A549 (cell line): ENCODE data around the gene RHOT2. TPM values are rescaled to one million over a fixed set of nuclear protein-coding genes. Genes with fewer than 3 reads are reported as not detected.

Experiments
- ATAC-seq, 2 experiments: fragments of 200-7000 bp in 1 of 2; fragments of >200 bp in 1 of 2; cut with Nextera tagmentation in 1 of 2; cut with Tn5 transposase in 1 of 2; 3 replicates each; pipeline versions ENCODE4 v1.8.0 to v1.9.1; 2018 to 2020; ENCODE audit warnings: mild to moderate bottlenecking in 1 of 2, moderate library complexity in 1 of 2
- CTCF ChIA-PET: fragments of 300-600 bp; sonication (Branson Sonifier 250); formaldehyde crosslinking; extraction: SDS; loops from one replicate; lab custom pipeline; 2021; ENCODE audit warnings: antibody characterized with exemption, inconsistent platforms; lab: Yijun Ruan, JAX
- POLR2A ChIA-PET: fragments of 350-600 bp; formaldehyde crosslinking; extraction: SDS; loops from one replicate; lab custom pipeline; 2021; ENCODE audit warnings: antibody characterized with exemption, inconsistent platforms; lab: Yijun Ruan, JAX
- DNase-seq, 2 experiments: peaks; one replicate each; pipeline versions ENCODE4 v3.0.0 to v3.0.0-alpha.2; 2011 to 2016; ENCODE audit warnings: low read depth in 1 of 2, low spot score in 1 of 2
- FAIRE-seq: peaks from 2 replicates; lab custom pipeline; 2011; peaks lifted over from hg19 to GRCh38; lab: Jason Lieb, UNC
- H3K27ac ChIP-seq, 2 experiments: fragments of >200 bp; sonication (Bioruptor Twin); formaldehyde crosslinking; 3 replicates each; pipeline ENCODE4 v1.5.1; 2016 to 2017
- H3K4me1 ChIP-seq: fragments of >200 bp; sonication (Bioruptor Twin); formaldehyde crosslinking; 3 replicates; pipeline ENCODE4 v1.6.1; 2016
- H3K4me2 ChIP-seq: fragments of >200 bp; sonication (Bioruptor Twin); formaldehyde crosslinking; 3 replicates; pipeline ENCODE4 v1.6.1; 2016
- H3K4me3 ChIP-seq: fragments of >200 bp; sonication (Bioruptor Twin); formaldehyde crosslinking; 3 replicates; pipeline ENCODE4 v1.5.1; 2016
- H3K9me3 ChIP-seq: fragments of >200 bp; sonication (Bioruptor Twin); formaldehyde crosslinking; 3 replicates; pipeline ENCODE4 v1.6.1; 2016
- ATOH8 ChIP-seq: fragments of 250-450 bp; sonication (Bioruptor Pico); IDR thresholded peaks from 2 replicates; pipeline ENCODE4 v1.5.0; 2020; ENCODE audit warnings: low read depth, mild to moderate bottlenecking, moderate library complexity
- BHLHE40 ChIP-seq: IDR thresholded peaks from 2 replicates; pipeline ENCODE4 v1.6.1; 2012; ENCODE audit warnings: low read depth, low read length, inconsistent platforms
- CBX8 ChIP-seq: fragments of 200-600 bp; sonication (generic); IDR thresholded peaks from 2 replicates; pipeline ENCODE4 v1.6.1; 2016
- CHD2 ChIP-seq: fragments of 150-350 bp; IDR thresholded peaks from 2 replicates; pipeline ENCODE4 v1.6.1; 2014; ENCODE audit warnings: low read length; ENCODE audit not compliant: partially characterized antibody
- CTCF ChIP-seq: fragments of >200 bp; sonication (Bioruptor Twin); formaldehyde crosslinking; IDR thresholded peaks from 3 replicates; pipeline ENCODE4 v1.5.1; 2016
- EHF ChIP-seq: fragments of 250-450 bp; sonication (Bioruptor Pico); IDR thresholded peaks from 2 replicates; pipeline ENCODE4 v1.5.0; 2020; ENCODE audit warnings: mild to moderate bottlenecking
- FOSL2 ChIP-seq, 2 experiments: fragments of 450-650 bp in 1 of 2; fragments of >200 bp in 1 of 2; sonication (Bioruptor Twin) in 1 of 2; formaldehyde crosslinking; IDR thresholded peaks; 2 replicates each; pipeline versions ENCODE4 v1.5.0 to v1.6.1; 2016 to 2020; ENCODE audit warnings: mild to moderate bottlenecking in 1 of 2, moderate library complexity in 1 of 2
- GATA3 ChIP-seq: IDR thresholded peaks from 2 replicates; pipeline ENCODE4 v1.6.1; 2012; ENCODE audit warnings: borderline replicate concordance
- HOXA7 ChIP-seq: fragments of 250-450 bp; sonication (Bioruptor Pico); IDR thresholded peaks from 2 replicates; pipeline ENCODE4 v1.5.0; 2020; ENCODE audit warnings: mild to moderate bottlenecking, moderate library complexity
- MAFK ChIP-seq: fragments of 450-650 bp; IDR thresholded peaks from 2 replicates; pipeline ENCODE4 v1.6.1; 2014; ENCODE audit not compliant: partially characterized antibody
- NFE2L2 ChIP-seq: fragments of 150-350 bp; conservative IDR thresholded peaks from 2 replicates; pipeline ENCODE4 v1.6.1; 2014; ENCODE audit warnings: low read length
- NR3C1 ChIP-seq: fragments of >200 bp; sonication (Bioruptor Twin); formaldehyde crosslinking; IDR thresholded peaks from 3 replicates; pipeline ENCODE4 v1.6.1; 2017
- PBX3 ChIP-seq: IDR thresholded peaks from 2 replicates; pipeline ENCODE4 v1.6.1; 2012
- RCOR1 ChIP-seq: fragments of 150-350 bp; IDR thresholded peaks from 2 replicates; pipeline ENCODE4 v1.6.1; 2014; ENCODE audit warnings: antibody characterized with exemption, low read length, low read depth
- REST ChIP-seq: fragments of 200-600 bp; sonication (generic); IDR thresholded peaks from 2 replicates; pipeline ENCODE4 v1.6.1; 2016; ENCODE audit warnings: antibody characterized with exemption, mild to moderate bottlenecking, moderate library complexity
- ZNF302 ChIP-seq: fragments of 250-450 bp; sonication (Bioruptor Pico); IDR thresholded peaks from 2 replicates; pipeline ENCODE4 v1.9.0; 2021; ENCODE audit warnings: inconsistent platforms, mild to moderate bottlenecking, moderate library complexity
- ZSCAN20 ChIP-seq: fragments of 250-450 bp; sonication (Bioruptor Pico); IDR thresholded peaks from 2 replicates; pipeline ENCODE4 v1.8.0; 2022; ENCODE audit warnings: mild to moderate bottlenecking, moderate library complexity
- WGBS: methylation state at CpG from one replicate; pipeline ENCODE4 v1.1.6; 2017; ENCODE audit errors: missing lambda C conversion rate; 5-methylcytosine and 5-hydroxymethylcytosine counted together
- polyA plus RNA-seq, 4 experiments: library from polyadenylated mRNA; depleted of rRNA in 3 of 4; stranded (reverse); fragments of >200 nt; fragmentation: RNase III in 1 of 4; extraction: RNeasy Plus Mini Kit Qiagen cat#74134 plus additional on column Dnase treatment in 1 of 4; gene quantifications; 2 replicates in 3 of 4; 3 replicates in 1 of 4; pipeline ENCODE4 v1.2.3, GENCODE V29; 2011 to 2017

Gene RHOT2
- polyA plus RNA-seq, 2 of the 4 experiments (the other 2 are of a cell fraction) = 38.0 to 83.1 TPM

- H3K4me1 ChIP-seq = peaks cover 47% of the 10 kb centered on the region
- peak overlapping the region; percentile 98 to 99 for H3K27ac ChIP-seq
- 91% methylated on average over 29 of the region's 51 CpGs for WGBS
Measured at GRCh38 chr16:721765-722540, 54.0 kb downstream of the RHOT2 start.

More at GRCh38 chr16:721765-722540, 54.0 kb downstream of the RHOT2 start:
- POLR2A ChIA-PET = interaction anchor here (0.6 to 2.6 kb wide), 10 partner anchors 9 to 66 kb away, joined by 3 to 33 read pairs (median 6); partner anchors contain the start of genes CHTF18, RPUSD1, STUB1 and WDR24
- CTCF ChIA-PET = interaction anchor here (0.6 to 28.0 kb wide), 6 partner anchors 8 to 64 kb away, joined by 3 to 656 read pairs (median 16); partner anchors contain the start of genes ANTKMT, CCDC78, CIAO3 and FBXL16
- TF ChIP-seq ZNF302 (CRISPR knock-in tag) (no peak), NR3C1 (no peak), FOSL2 (IDR thresholded peaks at IDR 0.05) (no peak), FOSL2 (CRISPR knock-in tag; IDR thresholded peaks at IDR 0.05) (no peak), EHF (CRISPR knock-in tag) (no peak), ATOH8 (CRISPR knock-in tag) (no peak), RCOR1 (no peak), NFE2L2 (no peak), HOXA7 (CRISPR knock-in tag) (no peak), PBX3 (no peak), CBX8 (no peak), ZSCAN20 (CRISPR knock-in tag) (no peak), GATA3 (no peak), BHLHE40 (no peak), CTCF (no peak), MAFK (no peak), CHD2 (no peak), REST (no peak)
- TF ChIP-seq, all 56 proteins: peak for 0
- Histone ChIP-seq H3K4me2 (peak overlapping the region; percentile 94), H3K9me3 (no peaks in the 10 kb centered on the region), H3K4me3 (peak overlapping the region; percentile 93)
- FAIRE-seq = no peak
- no peak for ATAC-seq
- DNase-seq = no peak
